ENCODE data around the gene ERICH4. TPM values are rescaled to one million over a fixed set of nuclear protein-coding genes. Genes with fewer than 3 reads are reported as not detected.

Gene ERICH4
- total and polyA plus RNA-seq, 9 of the 15 experiments (the other 6 are each of a cell fraction or from before 2014, with no cell fraction given), result not detected

DNA sequence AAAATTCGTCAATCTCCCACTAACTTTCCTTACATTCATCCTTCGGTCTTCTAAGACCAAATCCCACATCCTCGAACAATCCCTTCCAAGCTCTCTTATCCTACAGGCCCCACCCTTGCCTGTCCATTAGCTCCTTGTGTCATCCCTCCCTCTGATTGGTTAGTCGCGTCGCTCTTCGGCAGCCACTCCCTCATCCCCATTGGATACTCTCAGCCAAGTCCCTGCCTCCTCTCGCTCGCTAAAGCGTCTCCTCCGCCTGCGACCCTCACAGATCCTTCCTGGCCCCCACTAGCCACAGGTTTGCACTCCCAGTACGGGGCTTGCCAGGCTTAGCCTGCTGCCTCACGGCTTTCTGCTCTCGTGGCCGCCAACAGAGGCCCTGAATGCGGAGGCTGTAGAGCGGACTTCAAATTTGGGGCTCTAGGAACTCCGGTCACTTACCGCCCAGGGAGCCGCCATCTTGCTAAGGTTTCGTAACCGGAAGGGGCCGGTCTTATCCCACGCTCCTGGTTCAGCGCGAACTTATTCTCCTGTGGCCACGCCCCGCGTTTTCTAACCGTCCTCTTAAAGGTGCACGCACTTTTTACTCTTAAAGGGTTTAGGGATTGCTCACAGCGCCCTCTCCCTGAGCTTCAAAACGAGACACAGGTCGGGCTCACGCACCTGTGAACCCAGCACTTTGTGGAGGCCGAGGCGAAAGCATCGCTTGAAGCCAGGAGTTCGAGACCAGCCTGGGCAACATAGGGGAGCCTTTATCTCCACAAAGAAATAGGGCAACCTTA lies 3.3 kb upstream of the ERICH4 start, which contains the start of gene DMAC2 (continued):
- TF ChIP-seq, protein P1, sequence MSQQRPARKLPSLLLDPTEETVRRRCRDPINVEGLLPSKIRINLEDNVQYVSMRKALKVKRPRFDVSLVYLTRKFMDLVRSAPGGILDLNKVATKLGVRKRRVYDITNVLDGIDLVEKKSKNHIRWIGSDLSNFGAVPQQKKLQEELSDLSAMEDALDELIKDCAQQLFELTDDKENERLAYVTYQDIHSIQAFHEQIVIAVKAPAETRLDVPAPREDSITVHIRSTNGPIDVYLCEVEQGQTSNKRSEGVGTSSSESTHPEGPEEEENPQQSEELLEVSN (IDR thresholded peaks at IDR 0.05; ENCODE audit: borderline replicate concordance in 1 of 2, extremely low read depth in 1 of 2, insufficient read depth in 1 of 2, insufficient read length in 1 of 2, low read depth in 1 of 2, low read length in 1 of 2, poor library complexity in 1 of 2, severe bottlenecking in 1 of 2), result peak in 1 of 2 experiments; percentile 44
- no peak for TF ChIP-seq POLR3G (IDR thresholded peaks at IDR 0.05; ENCODE audit: extremely low read depth, insufficient read length, insufficient replicate concordance)
- no peak; the same call in 1 of the 2 replicates for TF ChIP-seq RFX1 (IDR thresholded peaks at IDR 0.05)
- no peak for TF ChIP-seq SNIP1 (IDR thresholded peaks at IDR 0.05; ENCODE audit: low read depth)
- no peak for TF ChIP-seq ZNF589 (CRISPR knock-in tag; IDR thresholded peaks at IDR 0.05; ENCODE audit: low read depth)
- TF ChIP-seq DNMT1 (IDR thresholded peaks at IDR 0.05), result no peak
- no peak for TF ChIP-seq BMI1 (IDR thresholded peaks at IDR 0.05; ENCODE audit: low read length)
- no peak for TF ChIP-seq GTF2E2 (tag; IDR thresholded peaks at IDR 0.05)
- TF ChIP-seq, protein P2, sequence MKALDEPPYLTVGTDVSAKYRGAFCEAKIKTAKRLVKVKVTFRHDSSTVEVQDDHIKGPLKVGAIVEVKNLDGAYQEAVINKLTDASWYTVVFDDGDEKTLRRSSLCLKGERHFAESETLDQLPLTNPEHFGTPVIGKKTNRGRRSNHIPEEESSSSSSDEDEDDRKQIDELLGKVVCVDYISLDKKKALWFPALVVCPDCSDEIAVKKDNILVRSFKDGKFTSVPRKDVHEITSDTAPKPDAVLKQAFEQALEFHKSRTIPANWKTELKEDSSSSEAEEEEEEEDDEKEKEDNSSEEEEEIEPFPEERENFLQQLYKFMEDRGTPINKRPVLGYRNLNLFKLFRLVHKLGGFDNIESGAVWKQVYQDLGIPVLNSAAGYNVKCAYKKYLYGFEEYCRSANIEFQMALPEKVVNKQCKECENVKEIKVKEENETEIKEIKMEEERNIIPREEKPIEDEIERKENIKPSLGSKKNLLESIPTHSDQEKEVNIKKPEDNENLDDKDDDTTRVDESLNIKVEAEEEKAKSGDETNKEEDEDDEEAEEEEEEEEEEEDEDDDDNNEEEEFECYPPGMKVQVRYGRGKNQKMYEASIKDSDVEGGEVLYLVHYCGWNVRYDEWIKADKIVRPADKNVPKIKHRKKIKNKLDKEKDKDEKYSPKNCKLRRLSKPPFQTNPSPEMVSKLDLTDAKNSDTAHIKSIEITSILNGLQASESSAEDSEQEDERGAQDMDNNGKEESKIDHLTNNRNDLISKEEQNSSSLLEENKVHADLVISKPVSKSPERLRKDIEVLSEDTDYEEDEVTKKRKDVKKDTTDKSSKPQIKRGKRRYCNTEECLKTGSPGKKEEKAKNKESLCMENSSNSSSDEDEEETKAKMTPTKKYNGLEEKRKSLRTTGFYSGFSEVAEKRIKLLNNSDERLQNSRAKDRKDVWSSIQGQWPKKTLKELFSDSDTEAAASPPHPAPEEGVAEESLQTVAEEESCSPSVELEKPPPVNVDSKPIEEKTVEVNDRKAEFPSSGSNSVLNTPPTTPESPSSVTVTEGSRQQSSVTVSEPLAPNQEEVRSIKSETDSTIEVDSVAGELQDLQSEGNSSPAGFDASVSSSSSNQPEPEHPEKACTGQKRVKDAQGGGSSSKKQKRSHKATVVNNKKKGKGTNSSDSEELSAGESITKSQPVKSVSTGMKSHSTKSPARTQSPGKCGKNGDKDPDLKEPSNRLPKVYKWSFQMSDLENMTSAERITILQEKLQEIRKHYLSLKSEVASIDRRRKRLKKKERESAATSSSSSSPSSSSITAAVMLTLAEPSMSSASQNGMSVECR (CRISPR knock-in tag; IDR thresholded peaks at IDR 0.05), result peak; percentile 74
- no peak for TF ChIP-seq ZNF584 (CRISPR knock-in tag; IDR thresholded peaks at IDR 0.05; ENCODE audit: low read depth)
- no peak for TF ChIP-seq MCM2 (IDR thresholded peaks at IDR 0.05; ENCODE audit: low read depth)
- no peak for TF ChIP-seq BRCA1 (IDR thresholded peaks at IDR 0.05)
- TF ChIP-seq BRCA1 (CRISPR knock-in tag; IDR thresholded peaks at IDR 0.05), result no peak
- no peak for TF ChIP-seq ATF1 (CRISPR knock-in tag; IDR thresholded peaks at IDR 0.05)
- peak; percentile 93 for TF ChIP-seq ATF1 (tag; IDR thresholded peaks at IDR 0.05)
- TF ChIP-seq RFX7 (CRISPR knock-in tag; IDR thresholded peaks at IDR 0.05), result no peak
- TF ChIP-seq U2AF2 (optimal IDR thresholded peaks at IDR 0.05; ENCODE audit: low read depth, low read length), result no peak
- no peak for TF ChIP-seq HMGN3 (IDR thresholded peaks at IDR 0.05; ENCODE audit: borderline replicate concordance, extremely low read depth, insufficient read length, low read depth, low read length)
- TF ChIP-seq MCM7 (IDR thresholded peaks at IDR 0.05), result no peak
- TF ChIP-seq TFE3 (CRISPR knock-in tag; IDR thresholded peaks at IDR 0.05), result no peak
- no peak for TF ChIP-seq ZNF347 (CRISPR knock-in tag; IDR thresholded peaks at IDR 0.05; ENCODE audit: low read depth)
- no peak for TF ChIP-seq ZNF707 (CRISPR knock-in tag; conservative IDR thresholded peaks at IDR 0.05)
- TF ChIP-seq POLR2B (IDR thresholded peaks at IDR 0.05; ENCODE audit: low read depth, partially characterized antibody), result peak; percentile 93
